Panc1 (cell line): ENCODE results near the gene HJURP. TPM values are rescaled to one million over a fixed set of nuclear protein-coding genes. Genes with fewer than 3 reads are reported as not detected.
A peak's percentile ranks its signal among the peaks of the same experiment; 100 is the strongest.

ENCODE experiments used
- ATAC-seq: fragments of 200-7000 bp; cut with Tn5 transposase; 2 replicates; pipeline ENCODE4 v1.9.1; 2020; ENCODE audit warnings: mild to moderate bottlenecking, moderate library complexity
- BruUV-seq: library from RNA; stranded (reverse); fragments of 400-500 nt; replicated peaks from 2 replicates; lab custom pipeline; 2021; lab: Mats Ljungman, UMichigan
- CTCF ChIA-PET: fragments of 300-600 bp; sonication (Branson Sonifier 250); formaldehyde crosslinking; loops from one replicate; lab custom pipeline; 2022; ENCODE audit warnings: antibody characterized with exemption; lab: Charles Lee
- POLR2A ChIA-PET: fragments of 300-600 bp; sonication (Branson Sonifier 250); formaldehyde crosslinking; loops from one replicate; lab custom pipeline; 2022; ENCODE audit warnings: antibody characterized with exemption; lab: Charles Lee
- DNase-seq: peaks from one replicate; pipeline ENCODE4 v3.0.0-alpha.2; 2010; ENCODE audit warnings: low read depth, low spot score
- H3K27ac ChIP-seq: 2 replicates; pipeline ENCODE4 v1.5.1; 2011; ENCODE audit warnings: mild to moderate bottlenecking, low read length, inconsistent platforms
- H3K27me3 ChIP-seq: fragments of 200-500 bp; sonication (Bioruptor generic); 2 replicates; pipeline ENCODE4 v1.6.0; 2014; ENCODE audit warnings: low read length, inconsistent platforms; ENCODE audit not compliant: control insufficient read depth, insufficient read depth
- H3K36me3 ChIP-seq: fragments of 200-500 bp; sonication (Bioruptor generic); 2 replicates; pipeline ENCODE4 v1.5.1; 2014; ENCODE audit warnings: inconsistent platforms, mild to moderate bottlenecking, low read length, moderate library complexity; ENCODE audit not compliant: control insufficient read depth, insufficient read depth
- H3K4me1 ChIP-seq: 2 replicates; pipeline ENCODE4 v1.5.1; 2011; ENCODE audit warnings: inconsistent platforms, mild to moderate bottlenecking, low read length, moderate library complexity; ENCODE audit not compliant: control insufficient read depth, insufficient read depth
- H3K4me3 ChIP-seq, 2 experiments: 2 replicates each; pipeline ENCODE4 v1.5.1; 2011 to 2012; ENCODE audit warnings: low read depth in 2 of 2, low read length in 2 of 2, mild to moderate bottlenecking in 2 of 2, inconsistent platforms in 1 of 2, moderate library complexity in 1 of 2
- H3K9me3 ChIP-seq: fragments of 200-500 bp; sonication (Bioruptor generic); 2 replicates; pipeline ENCODE4 v1.5.1; 2014; ENCODE audit warnings: low read depth, mild to moderate bottlenecking, inconsistent platforms, low read length, moderate library complexity; ENCODE audit not compliant: control insufficient read depth, insufficient read depth
- CTCF ChIP-seq: fragments of 450-650 bp; IDR thresholded peaks from 2 replicates; pipeline ENCODE4 v1.5.1; 2017; ENCODE audit warnings: mild to moderate bottlenecking
- POLR2AphosphoS5 ChIP-seq: IDR thresholded peaks from 2 replicates; pipeline ENCODE4 v1.6.1; 2012; ENCODE audit warnings: mild to moderate bottlenecking, low read depth, low read length, moderate library complexity
- REST ChIP-seq, 2 experiments: IDR thresholded peaks; 2 replicates each; pipeline ENCODE4 v1.6.1; 2011 to 2012; ENCODE audit warnings: low read depth in 2 of 2, control low read depth in 1 of 2, low read length in 1 of 2, mild to moderate bottlenecking in 1 of 2, moderate library complexity in 1 of 2; ENCODE audit not compliant: insufficient read depth in 1 of 2
- SIN3A ChIP-seq: IDR thresholded peaks from 2 replicates; pipeline ENCODE4 v1.6.1; 2012; ENCODE audit warnings: low read depth, mild to moderate bottlenecking, low read length, moderate library complexity, borderline replicate concordance; ENCODE audit not compliant: insufficient read depth
- TCF7L2 ChIP-seq: IDR thresholded peaks from 2 replicates; pipeline ENCODE4 v1.6.1; 2011; ENCODE audit warnings: mild to moderate bottlenecking, low read depth, low read length, inconsistent platforms
- in situ Hi-C: cut with HindIII; loops from 2 replicates; pipeline ENCODE4 v1.10.0; 2016; ENCODE audit warnings: low sequenced_read_pairs, low pct_unique_long_range_greater_than_20kb
- intact Hi-C: fragments of 100-400 bp; cut with micrococcal nuclease; formaldehyde crosslinking; loops from one replicate; pipeline ENCODE4 v1.10.0; 2022; ENCODE audit not compliant: unreplicated experiment
- total RNA-seq: library from RNA; stranded (reverse); gene quantifications from one replicate; pipeline ENCODE4 v1.2.1, GENCODE V29; 2021; ENCODE audit not compliant: unreplicated experiment

HJURP gene
- total RNA-seq, 1 experiment from 2014 or later, result 87.0 TPM

- intact Hi-C loops, result no loop called here
- in situ Hi-C loops, result no loop called here
- peaks cover 10% of the 10 kb centered on the region; the same call in 1 of the 2 replicates for H3K4me1 ChIP-seq
- H3K9me3 ChIP-seq, result no peaks in the 10 kb centered on the region
- CTCF ChIA-PET, result no interaction called here
- H3K27me3 ChIP-seq, result no peaks in the 10 kb centered on the region
- H3K27ac ChIP-seq, result no peak overlapping the region
- H3K4me3 ChIP-seq, result no peak overlapping the region
- TF ChIP-seq POLR2AphosphoS5, result peak; percentile 17; the same call in 1 of the 2 replicates
- TF ChIP-seq CTCF, result no peak
- DNase-seq, result no peak
- POLR2A ChIA-PET, result interaction anchor here (0.5 kb wide), 1 partner anchor 347 kb away, joined by 3 read pairs; no protein-coding TSS in a partner anchor
- H3K36me3 ChIP-seq, result peaks cover 51% of the 10 kb centered on the region
- ATAC-seq, result no peak
- BruUV-seq, result no TSS peak
Observed at GRCh38 chr2:233844064-233844807, 10.1 kb downstream of the HJURP start.

DNA sequence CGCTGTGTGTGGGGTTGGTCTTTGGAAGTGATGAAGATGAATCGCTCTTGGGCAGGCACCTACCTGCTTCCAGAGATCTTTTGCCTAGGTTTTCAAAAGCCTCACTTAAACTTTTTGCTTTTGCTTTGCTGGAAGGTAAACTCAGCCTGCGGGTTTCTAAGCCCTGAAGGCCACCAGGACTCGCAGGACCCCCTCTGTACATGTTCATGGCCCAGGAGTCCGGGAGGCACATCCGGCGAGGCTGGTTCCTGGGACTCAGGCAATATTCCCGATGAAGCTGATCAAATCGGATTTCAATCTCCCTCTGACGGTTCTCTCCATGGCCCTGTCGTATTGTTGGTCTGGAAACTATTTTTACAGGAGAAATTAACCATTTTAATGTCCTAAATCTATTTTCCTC is 13.2 kb downstream of the HJURP start:
- H3K4me1 ChIP-seq, result peaks cover 30% of the 10 kb centered on the region
- H3K27me3 ChIP-seq, result no peaks in the 10 kb centered on the region
- POLR2A ChIA-PET, result no interaction called here
- peaks cover 46% of the 10 kb centered on the region for H3K36me3 ChIP-seq
- in situ Hi-C loops, result no loop called here
- no peak for ATAC-seq
- TF ChIP-seq REST (IDR thresholded peaks at IDR 0.05; ENCODE audit: insufficient read depth in 1 of 2, low read depth in 2 of 2, low read length in 1 of 2) (no peak), CTCF (no peak), POLR2AphosphoS5 (no peak), SIN3A (no peak), TCF7L2 (no peak)
- no peaks in the 10 kb centered on the region for H3K9me3 ChIP-seq
- TSS peak; percentile 50 for BruUV-seq
- intact Hi-C loops, result no loop called here
- CTCF ChIA-PET, result no interaction called here
- H3K27ac ChIP-seq, result peak overlapping the region; percentile 21; the same call in 1 of the 2 replicates
- no peak overlapping the region for H3K4me3 ChIP-seq
- no peak for DNase-seq
